ENCODE results near the gene ACBD5. TPM values are rescaled to one million over a fixed set of nuclear protein-coding genes. Genes with fewer than 3 reads are reported as not detected.
A peak's percentile ranks its signal among the peaks of the same experiment; 100 is the strongest.

ACBD5 gene
- total RNA-seq, 1 donor from 2014 or later = 23.8 TPM

DNA sequence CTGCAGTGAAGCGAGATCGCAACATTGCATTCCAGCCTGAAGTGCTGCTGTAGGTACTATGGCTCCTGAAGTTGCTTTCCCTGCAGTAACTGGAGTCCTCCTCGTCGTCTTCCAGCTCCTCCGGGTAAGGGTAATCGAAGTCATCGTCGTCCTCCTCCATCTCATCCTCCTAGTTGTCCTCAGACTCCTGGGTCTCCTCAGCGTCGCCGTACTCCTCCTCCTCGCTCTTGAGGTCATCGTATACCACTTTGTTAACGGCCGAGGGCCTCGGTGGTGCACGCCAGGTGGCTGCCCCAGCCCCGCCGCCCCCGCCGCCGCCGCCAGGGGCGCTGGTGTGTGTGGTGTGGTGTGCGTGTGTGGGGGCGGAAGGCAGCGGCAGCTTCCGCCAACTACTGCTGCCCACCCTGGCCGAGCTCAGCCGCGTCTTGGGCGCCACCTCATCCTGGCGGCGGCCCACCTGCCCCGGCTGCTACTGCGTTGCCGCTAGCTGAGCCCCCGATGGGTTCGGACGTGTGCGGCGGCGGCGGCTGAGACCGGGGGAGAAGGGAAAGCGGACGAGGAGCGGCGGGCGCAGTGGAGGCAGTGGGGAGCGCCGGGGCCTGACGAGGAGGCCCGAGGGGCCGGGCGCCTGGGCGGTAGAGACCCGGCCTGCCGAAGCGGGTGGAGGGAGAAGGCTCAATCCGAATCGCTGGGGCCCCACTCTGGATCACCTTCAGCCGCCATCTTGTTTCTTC is 11.8 kb upstream of the ACBD5 start:
- H3K9me3 ChIP-seq (ENCODE audit: insufficient read depth, low read depth, low read length) = no peaks in the 10 kb centered on the region
- H3K27me3 Mint-ChIP-seq (ENCODE audit: low read depth, unreplicated experiment) = peaks cover 7% of the 10 kb centered on the region
- no peaks in the 10 kb centered on the region for H4K20me1 ChIP-seq (ENCODE audit: insufficient read depth, low read length)
- peak overlapping the region; percentile 54 for H3K9ac ChIP-seq (ENCODE audit: low read length)
- no peak overlapping the region for H3K4me3 ChIP-seq (ENCODE audit: insufficient read depth, low read depth, low read length)
- H3K27ac Mint-ChIP-seq (ENCODE audit: unreplicated experiment) = no peak overlapping the region
- peak overlapping the region; percentile 64 for H3K4me2 ChIP-seq (ENCODE audit: low read length)
- H2AFZ ChIP-seq (ENCODE audit: low read depth, low read length) = peak overlapping the region; percentile 66
- TF ChIP-seq EZH2 (IDR thresholded peaks at IDR 0.05; ENCODE audit: insufficient read depth, low read length) = no peak
- TF ChIP-seq, protein P1, sequence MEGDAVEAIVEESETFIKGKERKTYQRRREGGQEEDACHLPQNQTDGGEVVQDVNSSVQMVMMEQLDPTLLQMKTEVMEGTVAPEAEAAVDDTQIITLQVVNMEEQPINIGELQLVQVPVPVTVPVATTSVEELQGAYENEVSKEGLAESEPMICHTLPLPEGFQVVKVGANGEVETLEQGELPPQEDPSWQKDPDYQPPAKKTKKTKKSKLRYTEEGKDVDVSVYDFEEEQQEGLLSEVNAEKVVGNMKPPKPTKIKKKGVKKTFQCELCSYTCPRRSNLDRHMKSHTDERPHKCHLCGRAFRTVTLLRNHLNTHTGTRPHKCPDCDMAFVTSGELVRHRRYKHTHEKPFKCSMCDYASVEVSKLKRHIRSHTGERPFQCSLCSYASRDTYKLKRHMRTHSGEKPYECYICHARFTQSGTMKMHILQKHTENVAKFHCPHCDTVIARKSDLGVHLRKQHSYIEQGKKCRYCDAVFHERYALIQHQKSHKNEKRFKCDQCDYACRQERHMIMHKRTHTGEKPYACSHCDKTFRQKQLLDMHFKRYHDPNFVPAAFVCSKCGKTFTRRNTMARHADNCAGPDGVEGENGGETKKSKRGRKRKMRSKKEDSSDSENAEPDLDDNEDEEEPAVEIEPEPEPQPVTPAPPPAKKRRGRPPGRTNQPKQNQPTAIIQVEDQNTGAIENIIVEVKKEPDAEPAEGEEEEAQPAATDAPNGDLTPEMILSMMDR (IDR thresholded peaks at IDR 0.05; ENCODE audit: insufficient read depth, low read depth, low read length) = no peak
- H3K79me2 ChIP-seq (ENCODE audit: insufficient read depth, low read length) = no peaks in the 10 kb centered on the region
- H3K4me1 Mint-ChIP-seq (ENCODE audit: low read depth, unreplicated experiment) = no peaks in the 10 kb centered on the region
- DNase-seq (ENCODE audit: low read depth) (peak; percentile 29), FAIRE-seq (no peak)
- H3K27me3 ChIP-seq (ENCODE audit: insufficient read depth, low read length) = no peaks in the 10 kb centered on the region
- H3K4me3 Mint-ChIP-seq (ENCODE audit: unreplicated experiment) = no peak overlapping the region
- H3K9me3 Mint-ChIP-seq (ENCODE audit: unreplicated experiment) = peaks cover 7% of the 10 kb centered on the region
- H3K36me3 ChIP-seq (ENCODE audit: insufficient read depth, low read length) = no peaks in the 10 kb centered on the region
- no peaks in the 10 kb centered on the region for H3K36me3 Mint-ChIP-seq (ENCODE audit: low read depth, unreplicated experiment)
- no peaks in the 10 kb centered on the region for H3K4me1 ChIP-seq (ENCODE audit: insufficient read depth, low read length)
- no peak overlapping the region for H3K27ac ChIP-seq (ENCODE audit: low read depth, low read length)

DNA sequence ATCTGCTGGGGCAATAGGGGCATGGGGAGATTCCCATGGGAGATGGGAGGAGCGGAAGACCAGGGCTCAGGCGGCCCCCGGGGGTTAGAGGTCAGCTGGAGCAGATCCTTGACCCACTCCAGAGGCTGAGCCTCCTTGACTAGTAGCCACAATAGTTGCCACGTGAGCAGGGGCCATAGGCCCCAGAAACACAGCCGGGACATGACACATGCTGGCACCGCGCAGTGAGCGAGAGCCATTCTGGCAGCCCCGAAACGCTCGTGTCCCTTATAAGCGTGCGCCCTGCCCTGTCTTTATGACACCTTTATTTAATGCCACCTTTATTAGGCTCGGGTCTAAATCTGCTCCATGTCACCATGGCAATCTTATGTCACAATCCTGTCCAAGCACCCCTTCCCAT is 11.0 kb upstream of the ACBD5 start:
- Histone ChIP-seq H3K9ac (ENCODE audit: low read length) (no peak overlapping the region), H4K20me1 (ENCODE audit: insufficient read depth, low read length) (no peaks in the 10 kb centered on the region), H3K36me3 (ENCODE audit: insufficient read depth, low read length) (no peaks in the 10 kb centered on the region), H3K4me1 (ENCODE audit: insufficient read depth, low read length) (no peaks in the 10 kb centered on the region), H3K27ac (ENCODE audit: low read depth, low read length) (no peak overlapping the region), H2AFZ (ENCODE audit: low read depth, low read length) (no peak overlapping the region), H3K4me3 (ENCODE audit: insufficient read depth, low read depth, low read length) (no peak overlapping the region), H3K9me3 (ENCODE audit: insufficient read depth, low read depth, low read length) (no peaks in the 10 kb centered on the region), H3K27me3 (ENCODE audit: insufficient read depth, low read length) (no peaks in the 10 kb centered on the region), H3K4me2 (ENCODE audit: low read length) (no peak overlapping the region), H3K79me2 (ENCODE audit: insufficient read depth, low read length) (no peaks in the 10 kb centered on the region)
- FAIRE-seq (no peak), DNase-seq (ENCODE audit: low read depth) (no peak)
- TF ChIP-seq, protein P1 (IDR thresholded peaks at IDR 0.05; ENCODE audit: insufficient read depth, low read depth, low read length) = no peak
- TF ChIP-seq EZH2 (IDR thresholded peaks at IDR 0.05; ENCODE audit: insufficient read depth, low read length) = no peak
- Mint-ChIP-seq H3K27me3 (ENCODE audit: low read depth, unreplicated experiment) (peaks cover 5% of the 10 kb centered on the region), H3K36me3 (ENCODE audit: low read depth, unreplicated experiment) (no peaks in the 10 kb centered on the region), H3K4me3 (ENCODE audit: unreplicated experiment) (no peak overlapping the region), H3K4me1 (ENCODE audit: low read depth, unreplicated experiment) (no peaks in the 10 kb centered on the region), H3K27ac (ENCODE audit: unreplicated experiment) (no peak overlapping the region), H3K9me3 (ENCODE audit: unreplicated experiment) (peaks cover 6% of the 10 kb centered on the region)

DNA sequence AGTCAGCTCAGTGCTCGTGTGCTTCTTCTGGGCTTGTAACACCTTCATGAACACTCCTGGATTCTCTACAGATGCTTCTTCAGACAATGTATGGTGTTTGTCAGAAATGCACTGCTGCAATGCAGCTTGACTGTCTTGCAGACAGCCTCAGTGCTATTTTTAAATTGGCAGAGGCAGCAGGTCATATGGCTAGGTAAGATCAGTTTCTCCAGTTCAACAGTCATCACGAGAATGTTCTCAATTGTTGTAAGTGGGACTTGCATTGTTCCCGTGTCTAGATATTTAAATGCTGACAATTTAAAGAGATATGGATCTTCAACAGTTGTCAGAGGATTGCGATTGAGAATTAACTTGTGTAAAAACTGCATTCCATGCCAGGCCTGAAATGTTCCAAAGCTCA is 7.6 kb upstream of the ACBD5 start:
- DNase-seq (ENCODE audit: low read depth) (no peak), FAIRE-seq (no peak)
- Histone ChIP-seq H3K36me3 (ENCODE audit: insufficient read depth, low read length) (no peaks in the 10 kb centered on the region), H4K20me1 (ENCODE audit: insufficient read depth, low read length) (no peaks in the 10 kb centered on the region), H3K79me2 (ENCODE audit: insufficient read depth, low read length) (peaks cover 4% of the 10 kb centered on the region), H2AFZ (ENCODE audit: low read depth, low read length) (no peak overlapping the region), H3K4me2 (ENCODE audit: low read length) (no peak overlapping the region), H3K4me1 (ENCODE audit: insufficient read depth, low read length) (peaks cover 9% of the 10 kb centered on the region), H3K27ac (ENCODE audit: low read depth, low read length) (no peak overlapping the region), H3K9ac (ENCODE audit: low read length) (no peak overlapping the region), H3K9me3 (ENCODE audit: insufficient read depth, low read depth, low read length) (no peaks in the 10 kb centered on the region), H3K4me3 (ENCODE audit: insufficient read depth, low read depth, low read length) (no peak overlapping the region), H3K27me3 (ENCODE audit: insufficient read depth, low read length) (no peaks in the 10 kb centered on the region)
- Mint-ChIP-seq H3K9me3 (ENCODE audit: unreplicated experiment) (peaks cover 6% of the 10 kb centered on the region), H3K36me3 (ENCODE audit: low read depth, unreplicated experiment) (no peaks in the 10 kb centered on the region), H3K27me3 (ENCODE audit: low read depth, unreplicated experiment) (peaks cover 3% of the 10 kb centered on the region), H3K4me1 (ENCODE audit: low read depth, unreplicated experiment) (peaks cover 7% of the 10 kb centered on the region), H3K4me3 (ENCODE audit: unreplicated experiment) (no peak overlapping the region), H3K27ac (ENCODE audit: unreplicated experiment) (no peak overlapping the region)
- TF ChIP-seq, protein P1 (IDR thresholded peaks at IDR 0.05; ENCODE audit: insufficient read depth, low read depth, low read length) = no peak
- no peak for TF ChIP-seq EZH2 (IDR thresholded peaks at IDR 0.05; ENCODE audit: insufficient read depth, low read length)
